HepG2 (cell line): ENCODE results near the gene TMEM154. TPM values are rescaled to one million over a fixed set of nuclear protein-coding genes. Genes with fewer than 3 reads are reported as not detected.

Experiments used
- ATAC-seq: fragments of 200-7000 bp; cut with Tn5 transposase; 3 replicates; pipeline ENCODE4 v1.9.1; 2020; ENCODE audit warnings: mild to moderate bottlenecking, moderate library complexity
- BruUV-seq: library from RNA; stranded (reverse); fragments of 400-500 nt; replicated peaks from 2 replicates; lab custom pipeline; 2021; lab: Mats Ljungman, UMichigan
- CTCF ChIA-PET: fragments of 300-600 bp; formaldehyde crosslinking; extraction: SDS; loops from one replicate; lab custom pipeline; 2021; ENCODE audit warnings: low total read pairs, inconsistent platforms, low intra/inter-chr PET ratio; lab: Yijun Ruan, JAX
- POLR2A ChIA-PET: fragments of 350-600 bp; sonication (Branson Sonifier 250); formaldehyde crosslinking; loops from one replicate; lab custom pipeline; 2020; ENCODE audit warnings: antibody characterized with exemption, inconsistent platforms; lab: Yijun Ruan, JAX
- DNase-seq: peaks from one replicate; pipeline ENCODE4 v3.0.0-alpha.2; 2015; ENCODE audit warnings: low spot score
- FAIRE-seq: peaks from 3 replicates; lab custom pipeline; 2011; peaks lifted over from hg19 to GRCh38; lab: Jason Lieb, UNC
- H2AFZ ChIP-seq: one replicate; pipeline ENCODE4 v1.6.1; 2011; ENCODE audit warnings: low read length, inconsistent platforms
- H3K27ac ChIP-seq: fragments of 300-600 bp; 3 replicates; pipeline ENCODE4 v1.8.0; 2011; ENCODE audit warnings: mixed run types, mild to moderate bottlenecking, mixed read lengths, low read length, inconsistent platforms; ENCODE audit not compliant: insufficient read depth; ENCODE audit errors: extremely low read length
- H3K27me3 ChIP-seq, 2 experiments: fragments of 200-600 bp in 1 of 2; 2 replicates in 1 of 2; 3 replicates in 1 of 2; pipeline versions ENCODE4 v1.6.0 to v1.8.0; 2011; ENCODE audit warnings: low read length in 2 of 2, mild to moderate bottlenecking in 2 of 2, moderate library complexity in 2 of 2, inconsistent platforms in 1 of 2; ENCODE audit not compliant: insufficient read depth in 2 of 2, control insufficient read depth in 1 of 2
- H3K36me3 ChIP-seq, 2 experiments: fragments of 200-600 bp in 1 of 2; replicated peaks in 1 of 2; 2 replicates in 1 of 2; 3 replicates in 1 of 2; pipeline versions ENCODE4 v1.5.1 to v1.8.0; 2011; ENCODE audit warnings: low read length in 2 of 2, inconsistent platforms in 1 of 2; ENCODE audit not compliant: insufficient read depth in 2 of 2, control insufficient read depth in 1 of 2
- H3K4me1 ChIP-seq: 2 replicates; pipeline ENCODE4 v1.5.1; 2012; ENCODE audit warnings: low read length, inconsistent platforms; ENCODE audit not compliant: insufficient read depth
- H3K4me2 ChIP-seq: 2 replicates; pipeline ENCODE4 v1.6.0; 2011; ENCODE audit warnings: low read depth, low read length, inconsistent platforms
- H3K4me3 ChIP-seq, 3 experiments: fragments of 200-600 bp in 1 of 3; sonication (generic), shearing (Covaris generic) in 1 of 3; replicated peaks in 1 of 3; 2 replicates each; pipeline ENCODE4 v1.5.1; 2011 to 2016; ENCODE audit warnings: low read length in 3 of 3, inconsistent platforms in 2 of 3, low read depth in 2 of 3, mild to moderate bottlenecking in 2 of 3, control low read depth in 1 of 3, mixed read lengths in 1 of 3; ENCODE audit not compliant: insufficient read depth in 1 of 3
- H3K79me2 ChIP-seq: one replicate; pipeline ENCODE4 v1.6.1; 2011; ENCODE audit warnings: low read length, inconsistent platforms; ENCODE audit not compliant: insufficient read depth
- H3K9ac ChIP-seq: 2 replicates; pipeline ENCODE4 v1.6.0; 2011; ENCODE audit warnings: mild to moderate bottlenecking, low read depth, low read length, inconsistent platforms; ENCODE audit not compliant: insufficient read depth
- H3K9me3 ChIP-seq: 2 replicates; pipeline ENCODE4 v1.5.1; 2012; ENCODE audit warnings: mild to moderate bottlenecking, low read length
- H4K20me1 ChIP-seq: 2 replicates; pipeline ENCODE4 v1.6.0; 2011; ENCODE audit warnings: inconsistent platforms, mild to moderate bottlenecking, low read length, moderate library complexity; ENCODE audit not compliant: insufficient read depth
- ARID2 ChIP-seq: sonication (generic); formaldehyde crosslinking; IDR thresholded peaks from 2 replicates; pipeline ENCODE4 v1.8.1; 2022; ENCODE audit warnings: mild to moderate bottlenecking, missing genetic modification reagents, borderline replicate concordance
- ARNT ChIP-seq: fragments of 450-650 bp; IDR thresholded peaks from 2 replicates; pipeline ENCODE4 v1.6.1; 2017
- DNMT3B ChIP-seq: conservative IDR thresholded peaks from 2 replicates; pipeline ENCODE4 v1.6.1; 2016; ENCODE audit warnings: missing biosample characterization, control low read depth
- GZF1 ChIP-seq: sonication (generic); formaldehyde crosslinking; IDR thresholded peaks from 2 replicates; pipeline ENCODE4 v1.5.1; 2020; ENCODE audit warnings: mild to moderate bottlenecking, missing genetic modification reagents
- HOXA7 ChIP-seq: sonication (generic); formaldehyde crosslinking; IDR thresholded peaks from 2 replicates; pipeline ENCODE4 v1.8.1; 2022; ENCODE audit warnings: mild to moderate bottlenecking, missing genetic modification reagents, moderate library complexity
- MIER3 ChIP-seq: IDR thresholded peaks from 2 replicates; pipeline ENCODE4 v1.6.1; 2016; ENCODE audit warnings: missing compliant biosample characterization, borderline replicate concordance
- NFIC ChIP-seq: IDR thresholded peaks from 2 replicates; pipeline ENCODE4 v1.6.1; 2012; ENCODE audit warnings: mild to moderate bottlenecking, low read length, inconsistent platforms
- PAWR ChIP-seq: sonication (generic); formaldehyde crosslinking; IDR thresholded peaks from 2 replicates; pipeline ENCODE4 v1.4.0; 2020; ENCODE audit warnings: missing genetic modification reagents, mild to moderate bottlenecking, borderline replicate concordance
- PPARG ChIP-seq: conservative IDR thresholded peaks from 2 replicates; pipeline ENCODE4 v1.6.1; 2016; ENCODE audit warnings: missing biosample characterization, missing genetic modification reagents
- RFX5 ChIP-seq: IDR thresholded peaks from 2 replicates; pipeline ENCODE4 v1.6.1; 2011; ENCODE audit warnings: low read depth, low read length, improper control_type of control experiment
- SP1 ChIP-seq, 2 experiments: fragments of 450-650 bp in 1 of 2; sonication (generic) in 1 of 2; formaldehyde crosslinking in 1 of 2; IDR thresholded peaks; 2 replicates each; pipeline versions ENCODE4 v1.4.0 to v1.6.1; 2016 to 2020; ENCODE audit warnings: missing genetic modification reagents in 1 of 2
- TCF7L2 ChIP-seq: IDR thresholded peaks from 2 replicates; pipeline ENCODE4 v1.6.1; 2011; ENCODE audit warnings: mild to moderate bottlenecking, low read depth, low read length, moderate library complexity
- ZNF253 ChIP-seq: sonication (generic); formaldehyde crosslinking; IDR thresholded peaks from 2 replicates; pipeline ENCODE4 v1.8.0; 2022; ENCODE audit warnings: mild to moderate bottlenecking, missing genetic modification reagents, borderline replicate concordance
- ZNF276 ChIP-seq: sonication (generic); formaldehyde crosslinking; IDR thresholded peaks from 2 replicates; pipeline ENCODE4 v1.4.0; 2020; ENCODE audit warnings: mild to moderate bottlenecking, low read depth, missing genetic modification reagents
- ZNF367 ChIP-seq: sonication (generic); formaldehyde crosslinking; IDR thresholded peaks from 2 replicates; pipeline ENCODE4 v1.4.0; 2020; ENCODE audit warnings: missing genetic modification reagents, borderline replicate concordance
- ZNF484 ChIP-seq: sonication (generic); formaldehyde crosslinking; IDR thresholded peaks from 2 replicates; pipeline ENCODE4 v1.5.1; 2020; ENCODE audit warnings: mild to moderate bottlenecking, low read depth, missing genetic modification reagents, borderline replicate concordance
- ZNF577 ChIP-seq: sonication (generic); formaldehyde crosslinking; IDR thresholded peaks from 2 replicates; pipeline ENCODE4 v1.4.0; 2020; ENCODE audit warnings: mild to moderate bottlenecking, low read depth, missing genetic modification reagents, borderline replicate concordance
- ZNF597 ChIP-seq: sonication (generic); formaldehyde crosslinking; IDR thresholded peaks from 2 replicates; pipeline ENCODE4 v1.5.0; 2020; ENCODE audit warnings: missing genetic modification reagents
- ZNF672 ChIP-seq: sonication (generic); formaldehyde crosslinking; IDR thresholded peaks from 2 replicates; pipeline ENCODE4 v1.8.1; 2022; ENCODE audit warnings: missing genetic modification reagents
- ZNF776 ChIP-seq: sonication (generic); formaldehyde crosslinking; IDR thresholded peaks from 2 replicates; pipeline ENCODE4 v1.4.0; 2020; ENCODE audit warnings: mild to moderate bottlenecking, missing genetic modification reagents
- WGBS: methylation state at CpG from one replicate; pipeline ENCODE4 v1.1.6; 2017; ENCODE audit warnings: low lambda C conversion rate; 5-methylcytosine and 5-hydroxymethylcytosine counted together
- in situ Hi-C: cut with HindIII; loops from 2 replicates; pipeline ENCODE4 v1.10.0; 2017; ENCODE audit warnings: low pct_unique_long_range_greater_than_20kb; ENCODE audit not compliant: extremely low pct_ligation_motif_present
- intact Hi-C: fragments of 100-400 bp; cut with micrococcal nuclease; formaldehyde crosslinking; loops from one replicate; pipeline ENCODE4 v1.10.0; 2022; ENCODE audit not compliant: unreplicated experiment
- polyA plus RNA-seq, 8 experiments: library from polyadenylated mRNA; depleted of rRNA in 3 of 8; stranded (reverse) in 7 of 8; unstranded in 1 of 8; fragments of >200 nt; fragmentation: Illumina TruSeq in 4 of 8; extraction: Trizol in 4 of 8; gene quantifications; 2 replicates each; pipeline versions ENCODE4 v1.2.1 to v1.2.3, GENCODE V29; 2011 to 2016; ENCODE audit warnings: low read depth in 4 of 8, missing spikeins in 1 of 8, mixed read lengths in 1 of 8; ENCODE audit not compliant: insufficient read depth in 1 of 8
- total RNA-seq, 5 experiments: library from RNA; depleted of rRNA; stranded (reverse); fragments of >200 nt; fragmentation: Illumina TruSeq; extraction: Trizol; gene quantifications; 2 replicates each; pipeline ENCODE4 v1.2.3, GENCODE V29; 2016; ENCODE audit warnings: low read depth in 1 of 5

TMEM154 gene
- total and polyA plus RNA-seq, 2 of the 13 experiments (the other 11 are each of a cell fraction or from before 2014, with no cell fraction given): 0.03 TPM; not detected in 1

DNA sequence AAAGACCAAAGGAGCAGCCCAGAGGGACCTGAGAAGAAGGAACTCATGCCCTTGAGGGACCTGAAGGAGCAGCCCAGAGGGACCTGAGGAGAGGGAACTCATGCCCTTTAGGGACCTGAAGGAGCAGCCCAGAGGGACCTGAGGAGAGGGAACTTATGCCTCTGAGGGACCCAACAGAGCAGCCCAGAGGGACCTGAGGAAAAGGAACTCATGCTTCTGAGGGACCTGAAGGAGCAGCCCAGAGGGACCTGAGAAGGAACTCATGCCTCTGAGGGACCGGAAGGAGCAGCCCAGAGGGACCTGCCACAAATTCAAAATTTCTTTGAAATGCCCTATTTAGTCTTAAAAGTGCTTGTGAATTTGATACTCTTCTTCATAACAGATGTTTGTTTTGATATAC lies 48.5 kb upstream of the TMEM154 start (continued):
- no peak for TF ChIP-seq ZNF484

GRCh38 chr4:152727784-152728183 lies 48.0 kb upstream of the TMEM154 start:
- Histone ChIP-seq H3K27ac (no peak overlapping the region), H3K9me3 (no peaks in the 10 kb centered on the region), H3K36me3 (no peaks in the 10 kb centered on the region), H2AFZ (no peak overlapping the region), H3K4me3 (no peak overlapping the region), H3K27me3 (no peaks in the 10 kb centered on the region), H3K4me1 (no peaks in the 10 kb centered on the region), H4K20me1 (no peaks in the 10 kb centered on the region), H3K9ac (no peak overlapping the region), H3K79me2 (no peaks in the 10 kb centered on the region), H3K4me2 (no peak overlapping the region)
- ATAC-seq (no peak), FAIRE-seq (no peak), DNase-seq (no peak)
- in situ Hi-C loops (loop anchor here (10.0 kb wide), 1 partner anchor 273 kb away; no protein-coding TSS in a partner anchor), intact Hi-C loops (no loop called here)
- ChIA-PET CTCF (no interaction called here), POLR2A (no interaction called here)
- no TSS peak for BruUV-seq
- 24% methylated on average over 1 of the region's 1 CpG for WGBS
- TF ChIP-seq GZF1 (CRISPR knock-in tag): no peak
- no peak for TF ChIP-seq ZNF577
- TF ChIP-seq ARID2 (CRISPR knock-in tag): no peak
- no peak for TF ChIP-seq PAWR (CRISPR knock-in tag)
- no peak for TF ChIP-seq HOXA7 (CRISPR knock-in tag)
- no peak for TF ChIP-seq ZNF597 (CRISPR knock-in tag)
- no peak for TF ChIP-seq DNMT3B
- TF ChIP-seq NFIC: no peak
- TF ChIP-seq ZNF276: no peak
- TF ChIP-seq MIER3 (CRISPR knock-in tag): no peak
- no peak for TF ChIP-seq ZNF672
- no peak for TF ChIP-seq RFX5
- TF ChIP-seq SP1 (IDR thresholded peaks at IDR 0.05): no peak
- TF ChIP-seq SP1 (CRISPR knock-in tag; IDR thresholded peaks at IDR 0.05): no peak
- no peak for TF ChIP-seq ZNF367 (CRISPR knock-in tag)
- no peak for TF ChIP-seq ARNT
- no peak for TF ChIP-seq PPARG (CRISPR knock-in tag)
- no peak for TF ChIP-seq ZNF776 (CRISPR knock-in tag)
- no peak for TF ChIP-seq ZNF253 (CRISPR knock-in tag)
- no peak for TF ChIP-seq TCF7L2
